LNCaP clone FGC (cell line): ENCODE data around the gene LRRC75B.

ENCODE experiments used
- DNase-seq: peaks from one replicate; pipeline ENCODE4 v3.0.0-alpha.2; 2011; ENCODE audit warnings: low read depth
- H3K4me3 ChIP-seq: 2 replicates; pipeline ENCODE4 v1.5.1; 2011; ENCODE audit warnings: mild to moderate bottlenecking, low read depth, low read length, control low read depth
- CTCF ChIP-seq: IDR thresholded peaks from 2 replicates; pipeline ENCODE4 v1.5.1; 2012; ENCODE audit warnings: mild to moderate bottlenecking; ENCODE audit not compliant: control insufficient read depth, insufficient read depth; ENCODE audit errors: extremely low read depth

LRRC75B gene

GRCh38 chr22:24579258-24579601 lies 13.6 kb downstream of the LRRC75B start:
- H3K4me3 ChIP-seq = no peak overlapping the region
- no peak for DNase-seq
- TF ChIP-seq CTCF = no peak

DNA sequence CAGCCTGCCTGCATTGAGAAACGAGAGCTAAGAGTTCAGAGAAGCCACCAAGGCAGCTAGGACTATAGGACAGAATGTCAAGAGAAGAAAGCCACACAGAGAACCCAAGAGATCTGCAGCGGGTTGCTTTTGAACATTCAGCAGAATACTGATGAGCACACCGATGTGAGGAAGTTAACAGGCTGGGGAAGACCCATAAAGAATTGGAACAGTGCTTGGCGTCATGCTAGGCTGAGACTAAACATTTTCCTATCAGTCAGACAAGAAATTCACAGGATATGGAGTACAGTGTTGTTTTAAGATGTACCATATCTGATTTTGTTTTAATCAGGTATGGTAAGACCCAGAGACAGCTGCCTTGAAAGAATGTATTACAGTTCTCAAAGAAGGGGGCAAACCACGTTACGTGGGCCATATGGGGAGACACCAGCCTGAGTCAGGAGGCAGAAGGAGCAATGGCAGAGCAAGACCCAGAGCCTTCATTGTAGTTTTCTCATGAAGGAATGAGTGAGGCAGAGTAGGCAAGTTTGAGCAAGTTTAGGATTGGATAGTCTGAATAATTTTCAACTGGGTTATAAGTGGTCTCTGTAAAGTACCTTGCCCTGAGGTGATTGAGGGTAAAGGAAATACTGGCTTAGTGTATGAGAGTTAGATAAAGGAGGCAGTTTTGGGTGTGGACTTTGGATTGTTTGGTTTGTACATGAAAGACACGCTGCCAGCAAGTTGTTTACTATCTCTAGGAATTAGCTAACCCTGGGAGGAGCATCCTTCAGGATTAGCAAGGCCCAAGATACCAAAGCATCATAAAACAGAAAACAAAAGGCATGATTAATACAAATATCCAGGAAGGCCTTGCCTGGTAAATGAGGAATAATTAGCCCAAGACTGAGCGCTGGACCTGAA lies 14.3 kb downstream of the LRRC75B start:
- peak; percentile 90 for DNase-seq
- TF ChIP-seq CTCF = no peak
- no peak overlapping the region for H3K4me3 ChIP-seq

- no peak for DNase-seq
- TF ChIP-seq CTCF = no peak
- no peak overlapping the region for H3K4me3 ChIP-seq
Measured at GRCh38 chr22:24576778-24577177, 16.1 kb downstream of the LRRC75B start.

DNA sequence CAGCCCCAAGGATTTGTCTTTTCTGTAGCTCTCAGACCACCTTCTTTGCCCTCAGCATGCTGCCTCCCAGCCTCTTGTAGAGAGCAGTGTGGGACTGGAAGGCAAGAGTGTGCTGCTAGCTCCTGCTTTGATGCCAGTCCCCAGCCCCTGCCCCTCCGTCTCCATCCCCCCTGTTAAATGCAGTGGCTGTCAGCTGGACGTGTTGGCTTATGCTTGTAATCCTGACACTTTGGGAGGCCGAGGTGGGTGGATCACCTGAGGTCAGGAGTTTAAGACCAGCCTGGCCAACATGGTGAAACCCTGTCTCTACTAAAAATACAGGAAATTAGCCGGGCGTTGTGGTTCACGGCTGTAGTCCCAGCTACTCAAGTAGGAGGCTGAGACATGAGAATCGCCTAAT lies 21.6 kb downstream of the LRRC75B start:
- TF ChIP-seq CTCF = no peak
- no peak overlapping the region for H3K4me3 ChIP-seq
- no peak for DNase-seq

DNA sequence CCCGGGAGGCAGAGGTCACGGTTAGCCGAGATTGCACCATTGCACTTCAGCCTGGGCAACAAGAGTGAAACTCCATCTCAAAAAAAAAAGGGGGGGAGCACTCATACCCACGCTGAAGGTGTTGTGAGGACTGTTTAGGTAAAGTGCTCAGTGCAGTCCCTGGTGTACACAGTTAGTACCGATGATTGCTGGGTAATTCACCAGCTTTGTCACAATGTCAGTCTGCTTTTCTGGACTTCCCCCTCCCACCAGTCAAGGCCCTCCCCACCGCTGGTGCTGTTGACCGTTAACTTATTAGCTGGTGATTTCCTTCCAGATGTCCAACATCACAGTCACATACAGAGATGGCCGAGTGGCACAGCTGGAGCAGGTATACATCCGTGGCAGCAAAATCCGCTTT lies 25.2 kb downstream of the LRRC75B start:
- no peak for DNase-seq
- TF ChIP-seq CTCF = no peak
- no peak overlapping the region for H3K4me3 ChIP-seq

DNA sequence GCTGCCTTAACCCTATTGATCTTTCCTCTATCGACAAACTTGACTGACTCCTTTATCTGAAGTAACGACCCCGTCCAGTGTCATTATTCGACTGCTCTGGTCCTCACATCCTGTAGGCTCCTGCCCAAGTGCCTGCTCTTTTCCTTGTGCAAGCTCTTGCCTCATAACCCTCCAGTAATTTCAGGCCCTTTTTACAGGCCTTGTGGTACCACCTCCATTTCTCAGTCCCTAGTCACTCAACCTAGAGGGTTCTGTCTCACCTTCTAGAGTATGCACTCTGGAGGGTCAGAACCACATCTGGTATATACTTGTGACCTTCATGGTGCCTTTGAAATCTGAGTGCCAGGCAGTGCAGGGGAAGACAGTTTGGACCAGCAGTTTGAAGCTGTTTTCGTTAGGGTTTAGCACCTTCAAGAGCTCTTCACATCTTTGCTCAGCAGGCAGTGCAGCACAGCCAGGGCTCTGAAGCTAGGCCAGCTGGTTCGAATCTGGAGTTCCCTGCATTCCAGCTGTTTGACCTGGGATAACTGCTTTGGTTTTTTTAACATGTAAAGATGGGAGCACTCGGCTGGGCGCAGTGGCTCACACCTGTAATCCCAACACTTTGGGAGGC lies 25.9 kb downstream of the LRRC75B start:
- TF ChIP-seq CTCF = no peak
- H3K4me3 ChIP-seq = no peak overlapping the region
- DNase-seq = no peak

GRCh38 chr22:24565077-24565476 lies 27.8 kb downstream of the LRRC75B start:
- no peak for DNase-seq
- no peak overlapping the region for H3K4me3 ChIP-seq
- no peak for TF ChIP-seq CTCF
